Psoas muscle (tissue), 8 donors: Measurements from ENCODE around the gene TMEM114. TPM values are rescaled to one million over a fixed set of nuclear protein-coding genes. Genes with fewer than 3 reads are reported as not detected.

ENCODE experiments used
- ATAC-seq, 4 donors: fragments of 200-7000 bp; cut with Tn5 transposase; one replicate each; pipeline ENCODE4 v1.9.1; 2020; ENCODE audit warnings: moderate library complexity in 3 of 4, mild to moderate bottlenecking in 2 of 4
- DNase-seq, 2 donors: peaks; one replicate each; pipeline ENCODE4 v3.0.0-alpha.2; 2020
- H3K27ac ChIP-seq: fragments of 200-600 bp; one replicate; pipeline ENCODE4 v1.8.0; 2022
- H3K27me3 ChIP-seq, 3 donors: fragments of 200-600 bp in 1 of 3; one replicate each; pipeline versions ENCODE4 v1.6.1 to v1.8.0; 2013 to 2022; ENCODE audit warnings: low read length in 2 of 3, mild to moderate bottlenecking in 2 of 3, moderate library complexity in 1 of 3; ENCODE audit not compliant: insufficient read depth in 3 of 3
- H3K36me3 ChIP-seq, 2 donors: fragments of 200-600 bp in 1 of 2; one replicate each; pipeline versions ENCODE4 v1.6.1 to v1.8.0; 2013 to 2022; ENCODE audit warnings: low read depth in 1 of 2, mild to moderate bottlenecking in 1 of 2, moderate library complexity in 1 of 2; ENCODE audit not compliant: insufficient read depth in 1 of 2
- H3K4me1 ChIP-seq: fragments of 200-600 bp; one replicate; pipeline ENCODE4 v1.8.0; 2022
- H3K4me3 ChIP-seq: fragments of 200-600 bp; one replicate; pipeline ENCODE4 v1.8.0; 2022; ENCODE audit warnings: mild to moderate bottlenecking
- H3K9me3 ChIP-seq: fragments of 200-600 bp; one replicate; pipeline ENCODE4 v1.8.0; 2022
- WGBS, 3 donors: extraction: QIAGEN DNeasy Blood & Tissue Kit; methylation state at CpG; one replicate each; pipeline versions ENCODE4 v1.1.6 to v1.1.7; 2013; 5-methylcytosine and 5-hydroxymethylcytosine counted together
- intact Hi-C, 2 donors: fragments of 100-400 bp; cut with DNase I; formaldehyde crosslinking; loops; one replicate each; pipeline versions ENCODE4 v1.11.0 to v1.14.2; 2022
- polyA plus RNA-seq, 3 donors: library from polyadenylated mRNA; stranded (reverse); fragments of 200-250 nt; gene quantifications; one replicate each; pipeline ENCODE4 v1.2.3, GENCODE V29; 2013
- total RNA-seq, 4 donors: library from RNA; stranded (reverse); fragmentation: NEBNext Ultra II Directional in 2 of 4; extraction: Animal tissue kit (Norgen Biotek cat#: 25700) in 2 of 4; gene quantifications; one replicate each; pipeline versions ENCODE4 v1.2.1 to v1.2.4, GENCODE V29; 2021 to 2023
- TF ChIP-seq, protein P1 (sequence below): fragments of 200-600 bp; IDR thresholded peaks from one replicate; pipeline ENCODE4 v1.8.0; 2022; ENCODE audit warnings: antibody characterized with exemption
- donor health status: healthy with polysubstance abuse.
- donor health status: DM: no; HTN: no; CAD: no; lungs with moderate emphysema.
- donor health status: Bipolar disorder and iron deficiency.
- donor health status: healthy.
- donor health status: DM: yes; HTN: yes; CAD: no.
- donor health status: DM: no; HTN: no; CAD: no.
- donor health status: DM: no; HTN: no; CAD: no.
- donor health status: DM: yes; HTN: yes; CAD: no.

The TMEM114 gene
- total and polyA plus RNA-seq, 7 donors: not detected

DNA sequence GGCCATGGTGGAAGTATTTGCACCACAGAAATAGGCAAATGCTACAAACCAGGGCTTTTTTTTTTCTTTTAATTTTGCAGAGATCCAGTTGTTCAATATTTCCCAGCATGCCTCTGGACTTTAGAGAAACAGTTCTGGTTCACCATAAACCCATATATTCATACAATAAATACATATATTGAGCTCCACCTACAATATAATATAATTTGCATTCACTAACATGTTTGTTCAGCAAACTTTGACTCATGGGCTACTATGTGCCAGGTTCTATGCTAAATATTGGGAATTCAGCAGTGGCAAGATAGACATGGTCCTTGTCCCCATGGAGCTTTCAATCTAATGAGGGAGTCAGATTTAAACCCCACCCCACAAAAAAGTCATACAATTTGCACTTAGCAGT is 3.2 kb downstream of the TMEM114 start:
- no peak for ATAC-seq
- H3K36me3 ChIP-seq: no peaks in the 10 kb centered on the region
- no peak overlapping the region for H3K27ac ChIP-seq
- H3K27me3 ChIP-seq: peaks cover 0 to 45% (median 23%) of the 10 kb centered on the region in 3 donors
- H3K4me1 ChIP-seq: no peaks in the 10 kb centered on the region
- no peak overlapping the region for H3K4me3 ChIP-seq
- TF ChIP-seq, protein P1, sequence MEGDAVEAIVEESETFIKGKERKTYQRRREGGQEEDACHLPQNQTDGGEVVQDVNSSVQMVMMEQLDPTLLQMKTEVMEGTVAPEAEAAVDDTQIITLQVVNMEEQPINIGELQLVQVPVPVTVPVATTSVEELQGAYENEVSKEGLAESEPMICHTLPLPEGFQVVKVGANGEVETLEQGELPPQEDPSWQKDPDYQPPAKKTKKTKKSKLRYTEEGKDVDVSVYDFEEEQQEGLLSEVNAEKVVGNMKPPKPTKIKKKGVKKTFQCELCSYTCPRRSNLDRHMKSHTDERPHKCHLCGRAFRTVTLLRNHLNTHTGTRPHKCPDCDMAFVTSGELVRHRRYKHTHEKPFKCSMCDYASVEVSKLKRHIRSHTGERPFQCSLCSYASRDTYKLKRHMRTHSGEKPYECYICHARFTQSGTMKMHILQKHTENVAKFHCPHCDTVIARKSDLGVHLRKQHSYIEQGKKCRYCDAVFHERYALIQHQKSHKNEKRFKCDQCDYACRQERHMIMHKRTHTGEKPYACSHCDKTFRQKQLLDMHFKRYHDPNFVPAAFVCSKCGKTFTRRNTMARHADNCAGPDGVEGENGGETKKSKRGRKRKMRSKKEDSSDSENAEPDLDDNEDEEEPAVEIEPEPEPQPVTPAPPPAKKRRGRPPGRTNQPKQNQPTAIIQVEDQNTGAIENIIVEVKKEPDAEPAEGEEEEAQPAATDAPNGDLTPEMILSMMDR: no peak
- DNase-seq: no peak
- H3K9me3 ChIP-seq: no peaks in the 10 kb centered on the region
- intact Hi-C loops: no loop called here

- intact Hi-C loops: no loop called here
- WGBS, 3 donors: 75 to 77% (median 77%) methylated on average over 3 of the region's 3 CpGs
- Histone ChIP-seq H3K27me3 (peaks cover 0 to 39% (median 23%) of the 10 kb centered on the region in 3 donors), H3K36me3 (no peaks in the 10 kb centered on the region), H3K4me3 (no peak overlapping the region), H3K4me1 (no peaks in the 10 kb centered on the region), H3K27ac (no peak overlapping the region), H3K9me3 (no peaks in the 10 kb centered on the region)
- DNase-seq (no peak), ATAC-seq (no peak)
- TF ChIP-seq, protein P1: no peak
These were observed 4.5 kb downstream of the TMEM114 start for GRCh38 chr16:8585857-8586256.

GRCh38 chr16:8585041-8585440 is 5.3 kb downstream of the TMEM114 start:
- Histone ChIP-seq H3K36me3 (no peaks in the 10 kb centered on the region), H3K9me3 (no peaks in the 10 kb centered on the region), H3K27me3 (peaks cover 0 to 31% (median 18%) of the 10 kb centered on the region in 3 donors), H3K27ac (no peak overlapping the region), H3K4me3 (no peak overlapping the region), H3K4me1 (no peaks in the 10 kb centered on the region)
- DNase-seq: no peak
- no peak for ATAC-seq
- intact Hi-C loops: no loop called here
- TF ChIP-seq, protein P1: no peak
- 62 to 86% (median 81%) methylated on average over 2 of the region's 2 CpGs for WGBS, 3 donors

DNA sequence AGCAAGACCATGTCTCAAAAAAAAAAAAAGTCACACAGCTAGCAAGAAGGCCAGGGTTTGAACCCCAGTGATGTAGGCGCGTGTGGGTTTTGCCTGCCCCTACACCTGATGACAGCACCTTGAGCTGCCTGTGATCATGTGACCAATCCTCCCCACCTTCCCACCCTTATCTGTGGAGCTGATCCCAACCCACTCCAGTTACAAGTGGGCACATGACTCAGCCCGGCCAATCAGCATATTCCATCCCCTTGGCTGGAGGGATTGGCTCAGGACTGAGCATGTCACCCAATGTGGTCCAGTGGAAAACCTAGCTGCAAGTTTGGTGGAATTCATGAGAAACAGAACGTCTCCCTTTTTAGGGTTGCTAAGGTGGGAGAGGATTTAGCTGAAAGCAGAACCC is 6.6 kb downstream of the TMEM114 start:
- intact Hi-C loops: no loop called here
- 59 to 71% (median 67%) methylated on average over 4 of the region's 4 CpGs for WGBS, 3 donors
- no peak for ATAC-seq

DNA sequence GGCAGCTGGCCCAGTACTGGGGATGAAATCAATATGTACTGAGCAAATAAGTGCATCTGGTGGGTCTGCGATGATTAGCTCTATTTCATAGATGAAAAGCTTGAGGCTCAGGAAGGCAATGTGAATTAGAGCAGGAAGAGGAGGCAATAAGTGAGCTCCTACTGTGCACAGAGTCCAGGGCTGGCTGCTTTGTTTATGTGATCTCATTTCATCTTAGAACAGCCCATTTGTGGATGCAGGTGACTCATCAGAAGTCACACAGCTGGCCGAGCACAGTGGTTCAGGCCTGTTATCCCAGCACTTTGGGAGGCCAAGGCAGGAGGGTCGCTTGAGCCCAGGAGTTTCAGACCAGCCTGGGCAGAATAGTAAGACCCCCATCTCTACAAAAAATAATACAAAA is 7.1 kb downstream of the TMEM114 start:
- no peaks in the 10 kb centered on the region for H3K36me3 ChIP-seq
- no peak for ATAC-seq
- intact Hi-C loops: no loop called here

More for the DNA sequence above, 6.6 kb downstream of the TMEM114 start:
- Histone ChIP-seq H3K27me3 (peaks cover 0 to 18% (median 5%) of the 10 kb centered on the region in 3 donors), H3K27ac (no peak overlapping the region), H3K4me3 (no peak overlapping the region), H3K9me3 (no peaks in the 10 kb centered on the region), H3K36me3 (no peaks in the 10 kb centered on the region), H3K4me1 (no peaks in the 10 kb centered on the region)
- TF ChIP-seq, protein P1: no peak
- no peak for DNase-seq

More for the DNA sequence above, 7.1 kb downstream of the TMEM114 start:
- no peak for DNase-seq
- 72 to 82% (median 77%) methylated on average over 3 of the region's 3 CpGs for WGBS, 3 donors
- Histone ChIP-seq H3K27me3 (peaks cover 0 to 12% (median 5%) of the 10 kb centered on the region in 3 donors), H3K9me3 (no peaks in the 10 kb centered on the region), H3K27ac (no peak overlapping the region), H3K4me3 (no peak overlapping the region), H3K4me1 (no peaks in the 10 kb centered on the region)
- TF ChIP-seq, protein P1: no peak
